K562 (cell line): ENCODE results near the gene PEDS1. TPM values are rescaled to one million over a fixed set of nuclear protein-coding genes. Genes with fewer than 3 reads are reported as not detected.

Source experiments
- ATF7 ChIP-seq: fragments of 450-650 bp; IDR thresholded peaks from 2 replicates; pipeline ENCODE4 v1.7.1; 2014; ENCODE audit warnings: mild to moderate bottlenecking, moderate library complexity
- GATAD2A ChIP-seq: fragments of 450-650 bp; IDR thresholded peaks from 2 replicates; pipeline ENCODE4 v1.6.1; 2017
- MYC ChIP-seq, 2 experiments: fragments of 250-450 bp in 1 of 2; sonication (Bioruptor Pico) in 1 of 2; IDR thresholded peaks; 2 replicates each; pipeline versions ENCODE4 v1.5.1 to v1.6.1; 2012 to 2021; ENCODE audit warnings: low read depth in 2 of 2, borderline replicate concordance in 1 of 2, improper control_type of control experiment in 1 of 2, low read length in 1 of 2, mild to moderate bottlenecking in 1 of 2, moderate library complexity in 1 of 2
- NCOA1 ChIP-seq: fragments of 450-650 bp; IDR thresholded peaks from 2 replicates; pipeline ENCODE4 v1.6.1; 2016; ENCODE audit warnings: low read depth
- SMAD4 ChIP-seq: fragments of 250-450 bp; sonication (Bioruptor Pico); conservative IDR thresholded peaks from 2 replicates; pipeline ENCODE4 v1.8.0; 2021; ENCODE audit warnings: inconsistent platforms, mild to moderate bottlenecking, moderate library complexity
- TGIF2 ChIP-seq: sonication (generic); formaldehyde crosslinking; IDR thresholded peaks from 2 replicates; pipeline ENCODE4 v1.8.1; 2022; ENCODE audit warnings: mild to moderate bottlenecking, missing genetic modification reagents, moderate library complexity
- ZNF444 ChIP-seq: fragments of 250-450 bp; sonication (Bioruptor Pico); IDR thresholded peaks from 2 replicates; pipeline ENCODE4 v1.4.0; 2020; ENCODE audit warnings: mild to moderate bottlenecking, moderate library complexity
- ZNF507 ChIP-seq: conservative IDR thresholded peaks from 2 replicates; pipeline ENCODE4 v1.6.1; 2017; ENCODE audit warnings: missing genetic modification characterization, missing compliant biosample characterization
- ZSCAN32 ChIP-seq: fragments of 450-650 bp; formaldehyde crosslinking; IDR thresholded peaks from 2 replicates; pipeline ENCODE4 v1.4.0; 2020; ENCODE audit warnings: mild to moderate bottlenecking, moderate library complexity
- polyA plus RNA-seq, 8 experiments: library from polyadenylated mRNA; depleted of rRNA in 4 of 8; stranded (reverse) in 5 of 8; unstranded in 3 of 8; fragments of >200 nt; fragmentation: Nextera tagmentation in 2 of 8; fragmentation: Illumina TruSeq in 1 of 8; extraction: Ambion mirVana in 2 of 8; extraction: Trizol in 1 of 8; gene quantifications; 2 replicates each; pipeline versions ENCODE4 v1.2.1 to v1.2.3, GENCODE V29; 2011 to 2014; ENCODE audit warnings: inconsistent platforms in 1 of 8, missing spikeins in 1 of 8
- total RNA-seq, 7 experiments: library from RNA; depleted of rRNA in 6 of 7; stranded (reverse); fragments of >200 nt in 6 of 7; fragmentation: Illumina TruSeq in 2 of 7; extraction: Trizol in 2 of 7; gene quantifications; 2 replicates each; pipeline versions ENCODE4 v1.2.1 to v1.2.3, GENCODE V29; 2011 to 2021; ENCODE audit warnings: low replicate concordance in 1 of 7
- TF ChIP-seq, protein P1 (sequence below): fragments of 250-450 bp; sonication (Bioruptor Pico); IDR thresholded peaks from 2 replicates; pipeline ENCODE4 v1.4.0; 2020
- TF ChIP-seq, protein P2 (sequence below): fragments of 200-800 bp; sonication (Bioruptor generic); IDR thresholded peaks from 2 replicates; pipeline ENCODE4 v1.6.1; 2017; ENCODE audit warnings: missing genetic modification characterization, missing compliant biosample characterization
- TF ChIP-seq, protein P3 (sequence below), 2 experiments: fragments of 450-650 bp in 1 of 2; sonication (generic) in 1 of 2; formaldehyde crosslinking in 1 of 2; IDR thresholded peaks in 1 of 2; conservative IDR thresholded peaks in 1 of 2; 2 replicates each; pipeline versions ENCODE4 v1.6.1 to v1.8.1; 2016 to 2023; ENCODE audit warnings: mild to moderate bottlenecking in 2 of 2, moderate library complexity in 2 of 2, inconsistent platforms in 1 of 2, missing genetic modification reagents in 1 of 2
- TF ChIP-seq, protein P4 (sequence below): sonication (generic); formaldehyde crosslinking; IDR thresholded peaks from 2 replicates; pipeline ENCODE4 v1.8.0; 2022; ENCODE audit warnings: mild to moderate bottlenecking, missing genetic modification reagents

PEDS1 gene
- total and polyA plus RNA-seq, 9 of the 15 experiments (the other 6 are each of a cell fraction or from before 2014, with no cell fraction given), result 2.9 to 38.5 (median 24.2) TPM

DNA sequence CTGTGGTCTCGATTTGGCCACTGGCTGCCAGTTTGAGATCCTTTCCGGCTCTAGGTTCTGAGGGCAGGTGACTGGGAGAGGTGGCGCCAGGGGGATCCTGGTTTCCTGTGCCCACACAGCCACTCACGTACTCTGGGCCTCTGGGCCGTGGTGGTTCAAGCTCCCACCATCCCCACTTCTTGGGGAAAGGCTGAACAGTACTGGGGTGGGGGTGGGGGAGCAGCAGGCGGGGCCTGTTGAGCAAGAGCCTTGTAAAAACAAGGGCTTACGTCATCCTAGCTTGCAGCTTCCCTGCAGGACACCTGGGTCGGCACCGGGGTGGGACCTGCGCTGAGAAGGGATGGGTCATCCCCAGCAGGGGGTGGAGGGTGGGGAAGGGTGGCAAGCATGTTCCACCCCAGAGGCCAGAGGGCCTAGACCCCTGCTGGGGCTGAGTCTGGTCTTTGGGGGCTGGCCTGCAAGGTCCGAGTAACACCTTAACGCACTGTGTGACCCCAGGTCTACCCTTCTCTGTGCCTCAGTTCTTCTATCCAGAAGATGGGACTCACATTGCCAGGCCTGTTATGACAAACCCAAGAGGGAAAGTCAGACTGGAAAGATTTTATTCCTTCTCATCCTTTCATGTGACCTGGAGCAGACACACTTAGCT, 34.0 kb upstream of the PEDS1 start (continued):
- TF ChIP-seq, protein P1, sequence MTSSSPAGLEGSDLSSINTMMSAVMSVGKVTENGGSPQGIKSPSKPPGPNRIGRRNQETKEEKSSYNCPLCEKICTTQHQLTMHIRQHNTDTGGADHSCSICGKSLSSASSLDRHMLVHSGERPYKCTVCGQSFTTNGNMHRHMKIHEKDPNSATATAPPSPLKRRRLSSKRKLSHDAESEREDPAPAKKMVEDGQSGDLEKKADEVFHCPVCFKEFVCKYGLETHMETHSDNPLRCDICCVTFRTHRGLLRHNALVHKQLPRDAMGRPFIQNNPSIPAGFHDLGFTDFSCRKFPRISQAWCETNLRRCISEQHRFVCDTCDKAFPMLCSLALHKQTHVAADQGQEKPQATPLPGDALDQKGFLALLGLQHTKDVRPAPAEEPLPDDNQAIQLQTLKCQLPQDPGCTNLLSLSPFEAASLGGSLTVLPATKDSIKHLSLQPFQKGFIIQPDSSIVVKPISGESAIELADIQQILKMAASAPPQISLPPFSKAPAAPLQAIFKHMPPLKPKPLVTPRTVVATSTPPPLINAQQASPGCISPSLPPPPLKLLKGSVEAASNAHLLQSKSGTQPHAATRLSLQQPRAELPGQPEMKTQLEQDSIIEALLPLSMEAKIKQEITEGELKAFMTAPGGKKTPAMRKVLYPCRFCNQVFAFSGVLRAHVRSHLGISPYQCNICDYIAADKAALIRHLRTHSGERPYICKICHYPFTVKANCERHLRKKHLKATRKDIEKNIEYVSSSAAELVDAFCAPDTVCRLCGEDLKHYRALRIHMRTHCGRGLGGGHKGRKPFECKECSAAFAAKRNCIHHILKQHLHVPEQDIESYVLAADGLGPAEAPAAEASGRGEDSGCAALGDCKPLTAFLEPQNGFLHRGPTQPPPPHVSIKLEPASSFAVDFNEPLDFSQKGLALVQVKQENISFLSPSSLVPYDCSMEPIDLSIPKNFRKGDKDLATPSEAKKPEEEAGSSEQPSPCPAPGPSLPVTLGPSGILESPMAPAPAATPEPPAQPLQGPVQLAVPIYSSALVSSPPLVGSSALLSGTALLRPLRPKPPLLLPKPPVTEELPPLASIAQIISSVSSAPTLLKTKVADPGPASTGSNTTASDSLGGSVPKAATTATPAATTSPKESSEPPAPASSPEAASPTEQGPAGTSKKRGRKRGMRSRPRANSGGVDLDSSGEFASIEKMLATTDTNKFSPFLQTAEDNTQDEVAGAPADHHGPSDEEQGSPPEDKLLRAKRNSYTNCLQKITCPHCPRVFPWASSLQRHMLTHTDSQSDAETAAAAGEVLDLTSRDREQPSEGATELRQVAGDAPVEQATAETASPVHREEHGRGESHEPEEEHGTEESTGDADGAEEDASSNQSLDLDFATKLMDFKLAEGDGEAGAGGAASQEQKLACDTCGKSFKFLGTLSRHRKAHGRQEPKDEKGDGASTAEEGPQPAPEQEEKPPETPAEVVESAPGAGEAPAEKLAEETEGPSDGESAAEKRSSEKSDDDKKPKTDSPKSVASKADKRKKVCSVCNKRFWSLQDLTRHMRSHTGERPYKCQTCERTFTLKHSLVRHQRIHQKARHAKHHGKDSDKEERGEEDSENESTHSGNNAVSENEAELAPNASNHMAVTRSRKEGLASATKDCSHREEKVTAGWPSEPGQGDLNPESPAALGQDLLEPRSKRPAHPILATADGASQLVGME (CRISPR knock-in tag), result no peak
- TF ChIP-seq, protein P2, sequence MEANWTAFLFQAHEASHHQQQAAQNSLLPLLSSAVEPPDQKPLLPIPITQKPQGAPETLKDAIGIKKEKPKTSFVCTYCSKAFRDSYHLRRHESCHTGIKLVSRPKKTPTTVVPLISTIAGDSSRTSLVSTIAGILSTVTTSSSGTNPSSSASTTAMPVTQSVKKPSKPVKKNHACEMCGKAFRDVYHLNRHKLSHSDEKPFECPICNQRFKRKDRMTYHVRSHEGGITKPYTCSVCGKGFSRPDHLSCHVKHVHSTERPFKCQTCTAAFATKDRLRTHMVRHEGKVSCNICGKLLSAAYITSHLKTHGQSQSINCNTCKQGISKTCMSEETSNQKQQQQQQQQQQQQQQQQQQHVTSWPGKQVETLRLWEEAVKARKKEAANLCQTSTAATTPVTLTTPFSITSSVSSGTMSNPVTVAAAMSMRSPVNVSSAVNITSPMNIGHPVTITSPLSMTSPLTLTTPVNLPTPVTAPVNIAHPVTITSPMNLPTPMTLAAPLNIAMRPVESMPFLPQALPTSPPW (CRISPR knock-in tag), result peak; percentile 20; the same call in 1 of the 2 replicates
- TF ChIP-seq SMAD4 (CRISPR knock-in tag) (no peak), NCOA1 (no peak), ZNF507 (no peak), TGIF2 (CRISPR knock-in tag) (no peak), GATAD2A (0 out of 2 replicates have a peak, but pooled peaks have one; percentile 44), MYC (IDR thresholded peaks at IDR 0.05; ENCODE audit: low read depth, low read length) (no peak), MYC (CRISPR knock-in tag; IDR thresholded peaks at IDR 0.05; ENCODE audit: borderline replicate concordance, low read depth) (no peak), ZSCAN32 (CRISPR knock-in tag) (no peak), ATF7 (peak; percentile 88), ZNF444 (no peak)
- TF ChIP-seq, protein P3, sequence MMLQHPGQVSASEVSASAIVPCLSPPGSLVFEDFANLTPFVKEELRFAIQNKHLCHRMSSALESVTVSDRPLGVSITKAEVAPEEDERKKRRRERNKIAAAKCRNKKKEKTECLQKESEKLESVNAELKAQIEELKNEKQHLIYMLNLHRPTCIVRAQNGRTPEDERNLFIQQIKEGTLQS (IDR thresholded peaks at IDR 0.05), result peak; percentile 92
- TF ChIP-seq, protein P3 (CRISPR knock-in tag; conservative IDR thresholded peaks at IDR 0.05), result no peak
- TF ChIP-seq, protein P4, sequence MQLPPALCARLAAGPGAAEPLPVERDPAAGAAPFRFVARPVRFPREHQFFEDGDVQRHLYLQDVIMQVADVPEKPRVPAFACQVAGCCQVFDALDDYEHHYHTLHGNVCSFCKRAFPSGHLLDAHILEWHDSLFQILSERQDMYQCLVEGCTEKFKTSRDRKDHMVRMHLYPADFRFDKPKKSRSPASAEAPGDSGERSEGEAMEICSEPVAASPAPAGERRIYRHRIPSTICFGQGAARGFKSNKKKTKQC (CRISPR knock-in tag), result no peak
